ENCODE measurements around the gene HARS2. TPM values are rescaled to one million over a fixed set of nuclear protein-coding genes. Genes with fewer than 3 reads are reported as not detected.

The HARS2 gene, protein sequence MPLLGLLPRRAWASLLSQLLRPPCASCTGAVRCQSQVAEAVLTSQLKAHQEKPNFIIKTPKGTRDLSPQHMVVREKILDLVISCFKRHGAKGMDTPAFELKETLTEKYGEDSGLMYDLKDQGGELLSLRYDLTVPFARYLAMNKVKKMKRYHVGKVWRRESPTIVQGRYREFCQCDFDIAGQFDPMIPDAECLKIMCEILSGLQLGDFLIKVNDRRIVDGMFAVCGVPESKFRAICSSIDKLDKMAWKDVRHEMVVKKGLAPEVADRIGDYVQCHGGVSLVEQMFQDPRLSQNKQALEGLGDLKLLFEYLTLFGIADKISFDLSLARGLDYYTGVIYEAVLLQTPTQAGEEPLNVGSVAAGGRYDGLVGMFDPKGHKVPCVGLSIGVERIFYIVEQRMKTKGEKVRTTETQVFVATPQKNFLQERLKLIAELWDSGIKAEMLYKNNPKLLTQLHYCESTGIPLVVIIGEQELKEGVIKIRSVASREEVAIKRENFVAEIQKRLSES
- total RNA-seq: 24.4 and 28.6 TPM in 2 replicates

DNA sequence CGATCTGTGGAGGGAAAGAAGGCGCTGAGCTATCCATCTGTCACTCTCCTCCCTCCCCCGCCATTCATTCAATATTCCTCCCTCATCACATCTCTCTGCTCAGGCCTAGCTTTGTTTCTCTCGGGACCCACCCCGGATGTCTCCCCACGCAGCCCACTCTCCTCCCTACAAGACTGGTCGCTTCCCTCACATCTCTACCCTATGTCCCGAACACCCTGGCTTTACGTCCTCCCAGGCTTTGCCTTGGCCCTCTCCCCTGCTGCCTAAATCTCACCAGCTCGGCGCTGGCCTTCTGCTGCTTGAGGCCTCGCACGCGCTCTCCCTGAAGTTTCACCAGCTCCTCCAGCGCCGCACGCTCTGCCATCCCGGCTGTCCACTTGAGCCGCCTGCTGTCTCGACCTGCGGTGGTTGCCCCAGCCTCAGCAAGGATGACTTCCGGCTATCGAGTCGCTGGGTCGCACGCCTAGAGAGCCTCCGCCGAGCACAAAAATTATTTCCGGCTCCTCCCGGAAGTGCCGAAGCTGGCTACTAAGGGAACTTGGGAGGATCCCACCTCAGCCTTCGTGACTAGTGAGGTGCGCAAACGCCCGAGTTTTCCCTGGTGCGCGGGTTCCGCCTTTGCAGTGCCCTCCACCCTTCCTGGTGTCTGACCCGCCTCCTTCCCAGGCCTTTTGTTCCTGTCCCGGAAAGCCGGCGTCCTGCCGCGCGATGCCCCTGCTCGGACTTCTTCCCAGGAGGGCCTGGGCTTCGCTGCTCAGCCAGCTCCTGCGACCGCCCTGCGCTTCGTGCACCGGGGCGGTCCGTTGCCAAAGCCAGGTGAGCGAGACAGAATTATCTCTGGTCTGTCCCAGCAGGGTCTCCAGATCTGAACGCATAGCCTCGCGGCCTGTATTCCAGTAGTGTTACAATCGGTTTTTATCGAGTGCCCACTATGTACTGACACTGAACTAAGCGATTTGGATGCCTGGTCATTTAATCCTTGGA lies at the start of gene HARS2, which contains the start of gene HARS1:
Gene HARS2 (plus strand): TSS at position 515 of the 984 bp plus-strand sequence. CDS start 194 bp downstream, at position 709.
Gene HARS1 (minus strand): TSS at position 430 of the 984 bp plus-strand sequence. CDS start 66 bp downstream, at position 364.

DNA sequence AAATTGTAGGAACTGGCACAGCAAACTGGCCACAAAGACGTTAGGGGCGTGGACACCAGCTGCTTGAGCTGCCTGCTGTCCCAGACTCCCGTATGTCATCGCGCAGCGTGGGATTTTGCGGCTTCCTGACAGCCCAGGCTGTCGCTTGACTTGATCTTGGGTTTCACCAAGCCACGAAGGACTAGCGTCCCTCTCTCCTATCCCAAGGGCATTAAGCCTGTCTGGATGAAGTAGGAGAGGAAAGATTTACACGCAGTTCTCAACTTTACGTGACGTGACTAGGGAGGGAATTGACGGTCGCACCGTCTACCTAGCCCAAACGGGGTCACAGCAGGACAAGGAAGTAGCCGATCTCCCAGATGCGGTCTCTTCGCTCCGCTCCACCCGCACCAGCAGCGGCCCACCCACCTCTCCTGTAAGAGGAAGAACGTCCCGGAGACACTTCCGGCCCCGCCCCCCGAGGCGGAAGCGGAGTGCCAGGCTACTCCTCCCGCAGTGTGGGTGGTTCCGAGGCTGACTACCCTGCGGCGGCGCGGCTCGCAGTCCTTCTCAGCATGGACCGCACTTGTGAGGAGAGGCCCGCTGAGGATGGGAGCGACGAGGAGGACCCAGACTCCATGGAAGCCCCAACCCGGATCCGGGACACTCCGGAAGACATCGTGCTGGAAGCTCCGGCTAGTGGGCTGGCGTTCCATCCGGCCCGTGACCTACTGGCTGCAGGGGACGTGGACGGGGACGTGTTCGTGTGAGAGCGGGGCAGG lies 26.7 kb upstream of the HARS2 start, which contains the start of gene WDR55:
Gene WDR55 (plus strand): TSS at position 546 of the 761 bp plus-strand sequence. CDS start 9 bp downstream, at position 555.

GRCh38 chr5:140673187-140673976 lies 17.9 kb upstream of the HARS2 start, which contains the start of gene DND1:
DND1 (minus strand) TSS chr5:140673576; CDS start chr5:140673542, 34 bp downstream.

GRCh38 chr5:140700177-140701144 lies 9.2 kb downstream of the HARS2 start, which contains the start of gene ZMAT2:
ZMAT2 (plus strand) TSS chr5:140700447; CDS start chr5:140700461, 14 bp downstream.

Small RNA genes within 50 kb of the gene (small RNA-seq; reads per million reads assigned to genes)
- gene VTRNA1-1 (77.9 reads per million, percentile 97 among the genes with 10 or more reads in this experiment), gene VTRNA1-2 (6.3 reads per million, percentile 92 among the genes with 10 or more reads in this experiment), gene VTRNA1-3 (2.4 reads per million, percentile 78 among the genes with 10 or more reads in this experiment)

Other genes starting within 250 kb of the HARS2 start
- 4.2 and 5.0 TPM in 2 replicates for gene EIF4EBP3, start 143.8 kb upstream of the HARS2 start, total RNA-seq
- gene SRA1, start 134.0 kb upstream of the HARS2 start, total RNA-seq: 29.1 and 36.3 TPM in 2 replicates
- gene APBB3, start 126.9 kb upstream of the HARS2 start, total RNA-seq: 17.4 and 19.2 TPM in 2 replicates
- 20.0 and 20.1 TPM in 2 replicates for gene SLC35A4, start 126.6 kb upstream of the HARS2 start, total RNA-seq
- gene CD14, start 58.3 kb upstream of the HARS2 start, total RNA-seq: 2.9 and 5.3 TPM in 2 replicates
- 7.7 and 26.5 TPM in 2 replicates for gene TMCO6, start 52.0 kb upstream of the HARS2 start, total RNA-seq
- gene NDUFA2, start 43.8 kb upstream of the HARS2 start, total RNA-seq: 22.9 and 29.6 TPM in 2 replicates
- gene IK, start 43.6 kb upstream of the HARS2 start, total RNA-seq: 98.9 and 99.1 TPM in 2 replicates
- 21.5 and 24.4 TPM in 2 replicates for gene WDR55, start 26.6 kb upstream of the HARS2 start, total RNA-seq
- 0.11 and 0.13 TPM in 2 replicates for gene DND1, start 17.9 kb upstream of the HARS2 start, total RNA-seq
- gene HARS1, start 85 bp upstream of the HARS2 start, total RNA-seq: 47.3 and 49.1 TPM in 2 replicates
- gene ZMAT2, start 9.0 kb downstream of the HARS2 start, total RNA-seq: 43.1 and 52.0 TPM in 2 replicates
- gene PCDHA1, start 94.7 kb downstream of the HARS2 start, total RNA-seq: under 0.01 and 0.11 TPM in 2 replicates
- gene PCDHA2, start 103.4 kb downstream of the HARS2 start, total RNA-seq: under 0.01 TPM in 1 of 2 replicates, not detected in the other
- gene PCDHA3, start 109.6 kb downstream of the HARS2 start, total RNA-seq: 0.11 and 0.26 TPM in 2 replicates
- 0.26 and 0.32 TPM in 2 replicates for gene PCDHA4, start 115.6 kb downstream of the HARS2 start, total RNA-seq
- gene PCDHA5, start 130.2 kb downstream of the HARS2 start, total RNA-seq: under 0.01 and 0.13 TPM in 2 replicates
- gene PCDHA6, start 136.5 kb downstream of the HARS2 start, total RNA-seq: 0.32 and 0.52 TPM in 2 replicates
- 0.13 and 0.22 TPM in 2 replicates for gene PCDHA7, start 142.8 kb downstream of the HARS2 start, total RNA-seq
- 0.11 and 0.13 TPM in 2 replicates for gene PCDHA8, start 149.7 kb downstream of the HARS2 start, total RNA-seq
- gene PCDHA9, start 156.9 kb downstream of the HARS2 start, total RNA-seq: 0.11 and 0.26 TPM in 2 replicates
- gene PCDHA10, start 164.4 kb downstream of the HARS2 start, total RNA-seq: 0.13 and 0.54 TPM in 2 replicates
- 0.11 and 0.13 TPM in 2 replicates for gene PCDHA11, start 177.5 kb downstream of the HARS2 start, total RNA-seq
- 0.13 TPM in 1 of 2 replicates, not detected in the other for gene PCDHA12, start 183.9 kb downstream of the HARS2 start, total RNA-seq
- gene PCDHA13, start 190.7 kb downstream of the HARS2 start, total RNA-seq: 0.11 and 0.13 TPM in 2 replicates
- gene PCDHAC1, start 234.8 kb downstream of the HARS2 start, total RNA-seq: under 0.01 and 0.13 TPM in 2 replicates

All from articular chondrocyte of knee joint (primary cell).